ENCODE data around the gene PLB1. TPM values are rescaled to one million over a fixed set of nuclear protein-coding genes. Genes with fewer than 3 reads are reported as not detected.

The PLB1 gene
- total and polyA plus RNA-seq, 2 experiments from 2014 or later = 0.06 to 0.21 TPM

DNA sequence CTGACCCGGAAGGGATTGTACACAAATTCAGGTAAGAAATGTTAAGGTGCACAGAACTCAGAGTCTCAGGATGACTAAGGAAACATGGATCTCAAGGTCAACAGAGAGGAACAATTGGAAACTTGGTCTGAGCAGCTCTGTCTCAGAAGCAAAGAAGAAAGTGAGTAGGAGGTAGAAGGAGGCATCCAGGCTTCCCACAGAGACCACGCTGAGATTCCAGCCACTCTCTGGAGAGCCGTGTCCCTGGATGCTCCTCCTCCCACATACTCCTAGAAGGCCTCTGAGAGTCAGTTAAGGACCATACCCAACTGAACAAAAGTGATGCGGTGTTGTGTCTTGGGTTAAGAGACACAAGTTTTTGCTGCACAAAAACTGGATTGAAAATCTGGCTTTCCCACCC lies 8.6 kb upstream of the PLB1 start (continued):
- no peak for TF ChIP-seq JUNB (IDR thresholded peaks at IDR 0.05; ENCODE audit: unreplicated experiment)
- TF ChIP-seq, protein P1, sequence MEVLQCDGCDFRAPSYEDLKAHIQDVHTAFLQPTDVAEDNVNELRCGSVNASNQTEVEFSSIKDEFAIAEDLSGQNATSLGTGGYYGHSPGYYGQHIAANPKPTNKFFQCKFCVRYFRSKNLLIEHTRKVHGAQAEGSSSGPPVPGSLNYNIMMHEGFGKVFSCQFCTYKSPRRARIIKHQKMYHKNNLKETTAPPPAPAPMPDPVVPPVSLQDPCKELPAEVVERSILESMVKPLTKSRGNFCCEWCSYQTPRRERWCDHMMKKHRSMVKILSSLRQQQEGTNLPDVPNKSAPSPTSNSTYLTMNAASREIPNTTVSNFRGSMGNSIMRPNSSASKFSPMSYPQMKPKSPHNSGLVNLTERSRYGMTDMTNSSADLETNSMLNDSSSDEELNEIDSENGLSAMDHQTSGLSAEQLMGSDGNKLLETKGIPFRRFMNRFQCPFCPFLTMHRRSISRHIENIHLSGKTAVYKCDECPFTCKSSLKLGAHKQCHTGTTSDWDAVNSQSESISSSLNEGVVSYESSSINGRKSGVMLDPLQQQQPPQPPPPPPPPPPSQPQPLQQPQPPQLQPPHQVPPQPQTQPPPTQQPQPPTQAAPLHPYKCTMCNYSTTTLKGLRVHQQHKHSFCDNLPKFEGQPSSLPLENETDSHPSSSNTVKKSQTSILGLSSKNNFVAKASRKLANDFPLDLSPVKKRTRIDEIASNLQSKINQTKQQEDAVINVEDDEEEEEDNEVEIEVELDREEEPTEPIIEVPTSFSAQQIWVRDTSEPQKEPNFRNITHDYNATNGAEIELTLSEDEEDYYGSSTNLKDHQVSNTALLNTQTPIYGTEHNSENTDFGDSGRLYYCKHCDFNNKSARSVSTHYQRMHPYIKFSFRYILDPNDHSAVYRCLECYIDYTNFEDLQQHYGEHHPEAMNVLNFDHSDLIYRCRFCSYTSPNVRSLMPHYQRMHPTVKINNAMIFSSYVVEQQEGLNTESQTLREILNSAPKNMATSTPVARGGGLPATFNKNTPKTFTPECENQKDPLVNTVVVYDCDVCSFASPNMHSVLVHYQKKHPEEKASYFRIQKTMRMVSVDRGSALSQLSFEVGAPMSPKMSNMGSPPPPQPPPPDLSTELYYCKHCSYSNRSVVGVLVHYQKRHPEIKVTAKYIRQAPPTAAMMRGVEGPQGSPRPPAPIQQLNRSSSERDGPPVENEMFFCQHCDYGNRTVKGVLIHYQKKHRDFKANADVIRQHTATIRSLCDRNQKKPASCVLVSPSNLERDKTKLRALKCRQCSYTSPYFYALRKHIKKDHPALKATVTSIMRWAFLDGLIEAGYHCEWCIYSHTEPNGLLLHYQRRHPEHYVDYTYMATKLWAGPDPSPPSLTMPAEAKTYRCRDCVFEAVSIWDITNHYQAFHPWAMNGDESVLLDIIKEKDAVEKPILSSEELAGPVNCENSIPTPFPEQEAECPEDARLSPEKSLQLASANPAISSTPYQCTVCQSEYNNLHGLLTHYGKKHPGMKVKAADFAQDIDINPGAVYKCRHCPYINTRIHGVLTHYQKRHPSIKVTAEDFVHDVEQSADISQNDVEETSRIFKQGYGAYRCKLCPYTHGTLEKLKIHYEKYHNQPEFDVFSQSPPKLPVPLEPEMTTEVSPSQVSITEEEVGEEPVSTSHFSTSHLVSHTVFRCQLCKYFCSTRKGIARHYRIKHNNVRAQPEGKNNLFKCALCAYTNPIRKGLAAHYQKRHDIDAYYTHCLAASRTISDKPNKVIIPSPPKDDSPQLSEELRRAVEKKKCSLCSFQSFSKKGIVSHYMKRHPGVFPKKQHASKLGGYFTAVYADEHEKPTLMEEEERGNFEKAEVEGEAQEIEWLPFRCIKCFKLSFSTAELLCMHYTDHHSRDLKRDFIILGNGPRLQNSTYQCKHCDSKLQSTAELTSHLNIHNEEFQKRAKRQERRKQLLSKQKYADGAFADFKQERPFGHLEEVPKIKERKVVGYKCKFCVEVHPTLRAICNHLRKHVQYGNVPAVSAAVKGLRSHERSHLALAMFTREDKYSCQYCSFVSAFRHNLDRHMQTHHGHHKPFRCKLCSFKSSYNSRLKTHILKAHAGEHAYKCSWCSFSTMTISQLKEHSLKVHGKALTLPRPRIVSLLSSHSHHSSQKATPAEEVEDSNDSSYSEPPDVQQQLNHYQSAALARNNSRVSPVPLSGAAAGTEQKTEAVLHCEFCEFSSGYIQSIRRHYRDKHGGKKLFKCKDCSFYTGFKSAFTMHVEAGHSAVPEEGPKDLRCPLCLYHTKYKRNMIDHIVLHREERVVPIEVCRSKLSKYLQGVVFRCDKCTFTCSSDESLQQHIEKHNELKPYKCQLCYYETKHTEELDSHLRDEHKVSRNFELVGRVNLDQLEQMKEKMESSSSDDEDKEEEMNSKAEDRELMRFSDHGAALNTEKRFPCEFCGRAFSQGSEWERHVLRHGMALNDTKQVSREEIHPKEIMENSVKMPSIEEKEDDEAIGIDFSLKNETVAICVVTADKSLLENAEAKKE (CRISPR knock-in tag; IDR thresholded peaks at IDR 0.05) = no peak
- TF ChIP-seq EZH2phosphoT487 (IDR thresholded peaks at IDR 0.05; ENCODE audit: unreplicated experiment) = no peak
- TF ChIP-seq POLR2AphosphoS5 (IDR thresholded peaks at IDR 0.05; ENCODE audit: low read depth) = no peak
- no peak for TF ChIP-seq CREB1 (CRISPR knock-in tag; IDR thresholded peaks at IDR 0.05; ENCODE audit: low read depth)
- TF ChIP-seq STAT1 (IDR thresholded peaks at IDR 0.05; ENCODE audit: unreplicated experiment) = no peak
- TF ChIP-seq ZNF331 (CRISPR knock-in tag; IDR thresholded peaks at IDR 0.05; ENCODE audit: low read depth) = no peak
- no peak for TF ChIP-seq ZNF114 (CRISPR knock-in tag; IDR thresholded peaks at IDR 0.05)

DNA sequence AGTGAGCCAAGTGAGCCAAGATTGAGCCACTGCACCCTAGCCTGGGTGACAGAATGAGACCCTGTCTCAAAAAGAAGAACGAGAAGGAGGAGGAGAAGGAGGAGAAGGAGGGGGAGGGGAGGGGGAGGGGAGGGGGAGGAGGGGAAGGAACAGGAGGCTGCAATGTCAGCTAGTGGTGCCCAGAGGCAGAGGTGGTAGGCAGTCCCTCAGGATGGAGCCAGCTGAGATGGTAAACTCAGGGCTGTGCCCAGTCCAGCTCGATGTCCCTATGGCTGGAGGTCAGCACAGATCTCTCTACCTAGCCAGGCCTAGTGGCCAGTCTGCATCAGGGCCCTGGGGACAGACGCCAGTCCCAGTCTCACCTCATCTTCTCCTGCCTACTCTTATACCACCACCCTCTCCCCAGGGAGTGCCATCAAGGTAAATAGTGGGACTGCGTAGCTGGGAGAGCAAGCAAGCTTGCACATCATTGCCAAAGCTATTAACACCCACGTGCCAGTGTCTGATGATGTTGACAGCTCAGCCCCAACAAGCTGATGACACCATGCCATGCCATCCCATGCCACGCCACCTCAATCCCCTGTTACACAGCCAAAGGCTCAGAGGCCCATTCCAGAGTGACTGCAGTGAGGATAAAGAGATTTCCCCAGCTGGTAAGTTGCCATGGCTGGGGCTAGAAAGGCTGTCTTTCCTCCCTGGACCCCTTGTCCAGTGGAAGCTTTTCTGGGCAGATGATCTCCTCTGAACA lies 7.6 kb upstream of the PLB1 start:
- Histone ChIP-seq H3K9me2 (ENCODE audit: insufficient read depth) (peaks cover 3% of the 10 kb centered on the region; the same call in 1 of the 2 replicates), H3K27ac (ENCODE audit: low read depth) (no peak overlapping the region), H3K27me3 (ENCODE audit: insufficient read depth) (no peaks in the 10 kb centered on the region), H3K4me3 (no peak overlapping the region), H3K79me2 (replicated peaks; ENCODE audit: insufficient read depth) (no peaks in the 10 kb centered on the region), H3K4me1 (ENCODE audit: insufficient read depth) (no peaks in the 10 kb centered on the region), H4K20me1 (replicated peaks; ENCODE audit: insufficient read depth) (no peaks in the 10 kb centered on the region), H3K4me2 (no peak overlapping the region), H2AFZ (no peak overlapping the region), H3K36me3 (ENCODE audit: insufficient read depth) (no peaks in the 10 kb centered on the region), H3F3A (replicated peaks; ENCODE audit: low read depth) (no peaks in the 10 kb centered on the region)
- H3K9me3 Mint-ChIP-seq = no peaks in the 10 kb centered on the region; the same call in 2 of the 3 replicates
- no peaks in the 10 kb centered on the region; the same call in 2 of the 3 replicates for H3K36me3 Mint-ChIP-seq (ENCODE audit: low read depth)
- H3K27ac Mint-ChIP-seq = no peak overlapping the region
- peaks cover 7% of the 10 kb centered on the region for H3K27me3 Mint-ChIP-seq (ENCODE audit: insufficient read depth, low read depth, poor library complexity)
- H3K4me1 Mint-ChIP-seq = peaks cover 3% of the 10 kb centered on the region; the same call in 1 of the 3 replicates
- no peak overlapping the region for H3K4me3 Mint-ChIP-seq
- DNase-seq (ENCODE audit: low spot score) (no peak), ATAC-seq (no peak)
- TF ChIP-seq NANOG (IDR thresholded peaks at IDR 0.05; ENCODE audit: borderline replicate concordance) (no peak), EZH2phosphoT487 (IDR thresholded peaks at IDR 0.05; ENCODE audit: unreplicated experiment) (no peak), STAT1 (IDR thresholded peaks at IDR 0.05; ENCODE audit: unreplicated experiment) (no peak), POLR2AphosphoS5 (IDR thresholded peaks at IDR 0.05; ENCODE audit: low read depth) (no peak)
- TF ChIP-seq, protein P2, sequence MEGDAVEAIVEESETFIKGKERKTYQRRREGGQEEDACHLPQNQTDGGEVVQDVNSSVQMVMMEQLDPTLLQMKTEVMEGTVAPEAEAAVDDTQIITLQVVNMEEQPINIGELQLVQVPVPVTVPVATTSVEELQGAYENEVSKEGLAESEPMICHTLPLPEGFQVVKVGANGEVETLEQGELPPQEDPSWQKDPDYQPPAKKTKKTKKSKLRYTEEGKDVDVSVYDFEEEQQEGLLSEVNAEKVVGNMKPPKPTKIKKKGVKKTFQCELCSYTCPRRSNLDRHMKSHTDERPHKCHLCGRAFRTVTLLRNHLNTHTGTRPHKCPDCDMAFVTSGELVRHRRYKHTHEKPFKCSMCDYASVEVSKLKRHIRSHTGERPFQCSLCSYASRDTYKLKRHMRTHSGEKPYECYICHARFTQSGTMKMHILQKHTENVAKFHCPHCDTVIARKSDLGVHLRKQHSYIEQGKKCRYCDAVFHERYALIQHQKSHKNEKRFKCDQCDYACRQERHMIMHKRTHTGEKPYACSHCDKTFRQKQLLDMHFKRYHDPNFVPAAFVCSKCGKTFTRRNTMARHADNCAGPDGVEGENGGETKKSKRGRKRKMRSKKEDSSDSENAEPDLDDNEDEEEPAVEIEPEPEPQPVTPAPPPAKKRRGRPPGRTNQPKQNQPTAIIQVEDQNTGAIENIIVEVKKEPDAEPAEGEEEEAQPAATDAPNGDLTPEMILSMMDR (conservative IDR thresholded peaks at IDR 0.05; ENCODE audit: low read depth in 2 of 2) = no peak
